GM12878 (cell line): Measurements from ENCODE around the gene AGRP. TPM values are rescaled to one million over a fixed set of nuclear protein-coding genes. Genes with fewer than 3 reads are reported as not detected.

Experiments
- ATAC-seq: fragments of 200-7000 bp; cut with Tn5 transposase; 3 replicates; pipeline ENCODE4 v1.9.1; 2020; ENCODE audit warnings: mild to moderate bottlenecking, moderate library complexity
- Bru-seq: library from RNA; stranded (reverse); fragments of 400-500 nt; gene quantifications from one replicate; lab custom pipeline; 2021; lab: Mats Ljungman, UMichigan
- BruChase-seq, 2 experiments: library from RNA; stranded (reverse); fragments of 400-500 nt; gene quantifications; one replicate each; lab custom pipeline; 2021; lab: Mats Ljungman, UMichigan
- BruUV-seq: library from RNA; stranded (reverse); fragments of 400-500 nt; replicated peaks from 2 replicates; lab custom pipeline; 2021; lab: Mats Ljungman, UMichigan
- CTCF ChIA-PET: fragments of 300-600 bp; sonication (Branson Sonifier 250); formaldehyde crosslinking; extraction: SDS; loops from one replicate; lab custom pipeline; 2021; ENCODE audit warnings: inconsistent platforms; lab: Yijun Ruan, JAX
- POLR2A ChIA-PET: fragments of 350-600 bp; formaldehyde crosslinking; extraction: SDS; loops from one replicate; lab custom pipeline; 2021; ENCODE audit warnings: inconsistent platforms; lab: Charles Lee
- RAD21 ChIA-PET: fragments of 300-600 bp; sonication (Branson Sonifier 250); formaldehyde crosslinking; loops from one replicate; lab custom pipeline; 2023; ENCODE audit warnings: antibody characterized with exemption; ENCODE audit not compliant: unreplicated experiment; lab: Charles Lee
- SMC1A ChIA-PET: fragments of 300-600 bp; sonication (Branson Sonifier 250); formaldehyde crosslinking; loops from one replicate; lab custom pipeline; 2023; ENCODE audit not compliant: unreplicated experiment, uncharacterized antibody; lab: Charles Lee
- DNase-seq: peaks from one replicate; pipeline ENCODE4 v3.0.0-alpha.2; 2011; ENCODE audit warnings: low read depth, low spot score
- FAIRE-seq: peaks from 3 replicates; lab custom pipeline; 2011; peaks lifted over from hg19 to GRCh38; lab: Jason Lieb, UNC
- H2AFZ ChIP-seq: 2 replicates; pipeline ENCODE4 v1.6.0; 2011; ENCODE audit warnings: low read depth, low read length, control low read depth; ENCODE audit not compliant: control insufficient read depth
- H3K27ac ChIP-seq: 2 replicates; pipeline ENCODE4 v1.5.1; 2011; ENCODE audit warnings: control low read depth; ENCODE audit not compliant: control insufficient read depth, insufficient read depth
- H3K27me3 ChIP-seq, 2 experiments: replicated peaks in 1 of 2; 2 replicates each; pipeline versions ENCODE4 v1.6.0 to v1.6.1; 2011; ENCODE audit warnings: low read length in 1 of 2; ENCODE audit not compliant: control insufficient read depth in 2 of 2, insufficient read depth in 2 of 2
- H3K36me3 ChIP-seq, 2 experiments: 2 replicates each; pipeline ENCODE4 v1.5.1; 2011; ENCODE audit warnings: low read length in 1 of 2; ENCODE audit not compliant: control insufficient read depth in 2 of 2, insufficient read depth in 2 of 2
- H3K4me1 ChIP-seq: 2 replicates; pipeline ENCODE4 v1.6.1; 2011; ENCODE audit warnings: mild to moderate bottlenecking, low read length, moderate library complexity, mixed read lengths; ENCODE audit not compliant: control insufficient read depth, insufficient read depth
- H3K4me2 ChIP-seq: 2 replicates; pipeline ENCODE4 v1.6.0; 2011; ENCODE audit warnings: control low read depth; ENCODE audit not compliant: control insufficient read depth, insufficient read depth
- H3K4me3 ChIP-seq: fragments of 200-600 bp; sonication (generic); 2 replicates; pipeline ENCODE4 v1.5.1; 2016
- H3K79me2 ChIP-seq: 2 replicates; pipeline ENCODE4 v1.6.0; 2011; ENCODE audit warnings: low read length; ENCODE audit not compliant: control insufficient read depth, insufficient read depth
- H3K9ac ChIP-seq: 2 replicates; pipeline ENCODE4 v1.8.0; 2011; ENCODE audit warnings: low read length, control low read depth, mixed read lengths; ENCODE audit not compliant: control insufficient read depth, insufficient read depth
- H3K9me3 ChIP-seq: replicated peaks from 3 replicates; pipeline ENCODE4 v1.5.1; 2011; ENCODE audit warnings: mild to moderate bottlenecking, low read length; ENCODE audit not compliant: control insufficient read depth, insufficient read depth
- H4K20me1 ChIP-seq: 2 replicates; pipeline ENCODE4 v1.6.0; 2011; ENCODE audit not compliant: control insufficient read depth, insufficient read depth
- FOS ChIP-seq: IDR thresholded peaks from 3 replicates; pipeline ENCODE4 v1.6.1; 2011; ENCODE audit warnings: borderline replicate concordance; ENCODE audit not compliant: insufficient read length; ENCODE audit errors: extremely low read depth
- LARP7 ChIP-seq: fragments of 450-650 bp; IDR thresholded peaks from 2 replicates; pipeline ENCODE4 v1.6.1; 2017; ENCODE audit warnings: mild to moderate bottlenecking
- ZNF274 ChIP-seq: IDR thresholded peaks from one replicate; pipeline ENCODE4 v1.8.0; 2011; ENCODE audit not compliant: insufficient read length, insufficient read depth
- WGBS: methylation state at CpG from one replicate; pipeline ENCODE4 v1.1.6; 2016; ENCODE audit warnings: low lambda C conversion rate; ENCODE audit not compliant: insufficient replicate concordance, insufficient coverage; ENCODE audit errors: missing lambda C conversion rate; 5-methylcytosine and 5-hydroxymethylcytosine counted together
- in situ Hi-C: fragments of 300-500 bp; cut with MboI; formaldehyde crosslinking; loops from 9 replicates; pipeline ENCODE4 v1.14.3; 2018; ENCODE audit warnings: mixed read lengths
- intact Hi-C: fragments of 100-400 bp; cut with micrococcal nuclease; formaldehyde crosslinking; loops from one replicate; pipeline ENCODE4 v1.14.2; 2022; ENCODE audit not compliant: unreplicated experiment
- long read RNA-seq, 2 experiments: library from polyadenylated mRNA; unstranded; transcript quantifications; one replicate each; pipeline ENCODE4 v2.0.0, GENCODE V29; 2019 to 2020
- polyA minus RNA-seq, 3 experiments: library from RNA; depleted of rRNA, polyadenylated mRNA; stranded (reverse); fragments of >200 nt; gene quantifications; 2 replicates each; pipeline ENCODE4 v1.2.3, GENCODE V29; 2011
- polyA plus RNA-seq, 11 experiments: library from polyadenylated mRNA; depleted of rRNA in 4 of 11; unstranded in 6 of 11; stranded (reverse) in 5 of 11; fragments of >200 nt; fragmentation: Nextera tagmentation in 4 of 11; fragmentation: Illumina TruSeq in 1 of 11; extraction: Ambion mirVana in 4 of 11; extraction: Trizol in 1 of 11; gene quantifications; 1 replicate in 1 of 11; 2 replicates in 10 of 11; pipeline versions ENCODE4 v1.2.1 to v1.2.3, GENCODE V29; 2011 to 2016; ENCODE audit warnings: inconsistent platforms in 2 of 11, missing spikeins in 2 of 11, low read depth in 1 of 11
- total RNA-seq, 4 experiments: library from RNA; depleted of rRNA in 3 of 4; stranded (reverse); fragments of >200 nt in 3 of 4; fragmentation: Illumina TruSeq in 1 of 4; extraction: Trizol in 1 of 4; gene quantifications; 2 replicates each; pipeline versions ENCODE4 v1.2.1 to v1.2.3, GENCODE V29; 2013 to 2021

AGRP gene, protein sequence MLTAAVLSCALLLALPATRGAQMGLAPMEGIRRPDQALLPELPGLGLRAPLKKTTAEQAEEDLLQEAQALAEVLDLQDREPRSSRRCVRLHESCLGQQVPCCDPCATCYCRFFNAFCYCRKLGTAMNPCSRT
- total RNA-seq (2013; cell fraction: nucleolus; rRNA removed) = not detected in 2 replicates
- not detected in 2 replicates for total RNA-seq (2014; rRNA removed)
- not detected in 2 replicates for total RNA-seq (2014; rRNA removed; fragmentation: Illumina TruSeq; extraction: Trizol)
- total RNA-seq (2021) = not detected in 2 replicates
- polyA plus RNA-seq (2011; ENCODE audit: low read depth) = not detected
- polyA plus RNA-seq (2011; rRNA removed) = not detected in 2 replicates
- polyA plus RNA-seq (2011; cell fraction: cytosol; rRNA removed) = not detected in 2 replicates
- not detected in 2 replicates for polyA plus RNA-seq (2011; cell fraction: nucleus; rRNA removed)
- 0.27 TPM in 1 of 2 replicates, not detected in the other for polyA plus RNA-seq (2012)
- polyA plus RNA-seq (2014; fragmentation: Illumina TruSeq; extraction: Trizol) = not detected in 2 replicates
- polyA plus RNA-seq (2014; fragmentation: Nextera tagmentation; extraction: Ambion mirVana) = under 1 TPM; 0.16 to 0.34 TPM
- 0.27 TPM in 1 of 2 replicates, not detected in the other for polyA plus RNA-seq (2014; rRNA removed)
- polyA plus RNA-seq (2016; fragmentation: Nextera tagmentation; extraction: Ambion mirVana) = under 1 TPM; 0.72 to 0.75 TPM
- not detected in 2 replicates for polyA minus RNA-seq (2011; rRNA and poly(A)+ RNA removed)
- polyA minus RNA-seq (2011; cell fraction: cytosol; rRNA and poly(A)+ RNA removed) = not detected in 2 replicates
- polyA minus RNA-seq (2011; cell fraction: nucleus; rRNA and poly(A)+ RNA removed) = not detected in 2 replicates
- Bru-seq, nascent RNA = not detected
- BruChase-seq, experiment 1, labeled RNA remaining after a 6-hour chase = percentile 18 among the genes with signal in this experiment
- not detected for BruChase-seq, experiment 2, labeled RNA remaining after a 2-hour chase
- long read RNA-seq, experiment 1 = 0 reads
- long read RNA-seq, experiment 2 = 0 reads

DNA sequence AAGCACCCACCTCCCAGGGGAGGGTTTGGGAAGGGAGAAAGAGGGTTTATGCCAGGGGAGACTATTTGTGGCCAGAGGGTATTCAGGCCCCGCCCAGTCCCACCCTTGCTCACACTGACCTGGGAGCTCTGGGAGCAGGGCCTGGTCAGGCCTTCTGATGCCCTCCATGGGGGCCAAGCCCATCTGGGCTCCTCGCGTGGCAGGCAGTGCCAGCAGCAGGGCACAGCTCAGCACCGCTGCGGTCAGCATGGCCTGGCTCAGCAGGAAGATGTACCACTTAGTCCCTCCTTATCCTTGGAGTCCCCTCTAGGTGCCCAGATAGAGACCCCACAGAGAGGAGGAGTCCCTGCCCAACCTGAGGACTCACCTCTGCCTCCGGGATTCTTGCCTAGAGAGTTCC lies at the start of gene AGRP:
Gene AGRP, minus strand, starts transcription at position 398 of the 400 bp plus-strand sequence. Its CDS starts 149 bp downstream, at position 249.
- SMC1A ChIA-PET = interaction anchor here (0.7 to 7.0 kb wide), 3 partner anchors 8 to 32 kb away, joined by 5 to 88 read pairs (median 17); no protein-coding TSS in a partner anchor

More for the DNA sequence above, at the start of gene AGRP:
- H3K79me2 ChIP-seq = peaks cover 44% of the 10 kb centered on the region
- ChIA-PET POLR2A (interaction anchor here (1.1 to 1.3 kb wide), 2 partner anchors 9 to 31 kb away, joined by 3 to 4 read pairs; no protein-coding TSS in a partner anchor), RAD21 (interaction anchor here (1.3 to 4.6 kb wide), 2 partner anchors 8 to 31 kb away, joined by 6 to 69 read pairs; no protein-coding TSS in a partner anchor), CTCF (interaction anchor here (3.9 to 8.2 kb wide), 3 partner anchors 8 to 161 kb away, joined by 29 to 252 read pairs (median 72); partner anchors contain the start of gene CARMIL2)
- intact Hi-C loops (no loop called here), in situ Hi-C loops (loop anchor here (5.0 kb wide), 1 partner anchor 34 kb away; no protein-coding TSS in a partner anchor)
- peak within 1 kb of the TSS; percentile 86 for H3K27ac ChIP-seq
- no peaks in the 10 kb centered on the region for H4K20me1 ChIP-seq
- peak within 1 kb of the TSS; percentile 95 for H3K4me2 ChIP-seq
- no peak within 1 kb of the TSS for H2AFZ ChIP-seq
- H3K4me1 ChIP-seq = peaks cover 14% of the 10 kb centered on the region
- no peaks in the 10 kb centered on the region for H3K36me3 ChIP-seq
- peak within 1 kb of the TSS; percentile 89 for H3K9ac ChIP-seq
- DNase-seq (no peak), ATAC-seq (no peak), FAIRE-seq (no peak)
- WGBS = 96% methylated on average over 6 of the region's 6 CpGs
- peak within 1 kb of the TSS; percentile 84 for H3K4me3 ChIP-seq
- no TSS peak for BruUV-seq
- H3K9me3 ChIP-seq = no peaks in the 10 kb centered on the region
- no peaks in the 10 kb centered on the region for H3K27me3 ChIP-seq
- no peak for TF ChIP-seq LARP7
- TF ChIP-seq FOS = no peak
- TF ChIP-seq ZNF274 = no peak
